HG02588 (cell line): ENCODE results near the gene OR2L3.
"Not testable (repeated sequence)": the region's sequence is repeated elsewhere in the genome, so short reads cannot be mapped to it uniquely, and the experiment has no call there.

Source experiments
- ATAC-seq: cut with Tn5 transposase; IDR thresholded peaks from one replicate; pipeline ENCODE4 v1.9.1; 2021; ENCODE audit warnings: mild to moderate bottlenecking, moderate library complexity; ENCODE audit not compliant: unreplicated experiment

The OR2L3 gene, protein sequence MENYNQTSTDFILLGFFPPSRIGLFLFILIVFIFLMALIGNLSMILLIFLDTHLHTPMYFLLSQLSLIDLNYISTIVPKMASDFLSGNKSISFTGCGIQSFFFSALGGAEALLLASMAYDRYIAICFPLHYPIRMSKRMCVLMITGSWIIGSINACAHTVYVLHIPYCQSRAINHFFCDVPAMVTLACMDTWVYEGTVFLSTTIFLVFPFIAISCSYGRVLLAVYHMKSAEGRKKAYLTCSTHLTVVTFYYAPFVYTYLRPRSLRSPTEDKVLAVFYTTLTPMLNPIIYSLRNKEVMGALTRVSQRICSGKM

DNA sequence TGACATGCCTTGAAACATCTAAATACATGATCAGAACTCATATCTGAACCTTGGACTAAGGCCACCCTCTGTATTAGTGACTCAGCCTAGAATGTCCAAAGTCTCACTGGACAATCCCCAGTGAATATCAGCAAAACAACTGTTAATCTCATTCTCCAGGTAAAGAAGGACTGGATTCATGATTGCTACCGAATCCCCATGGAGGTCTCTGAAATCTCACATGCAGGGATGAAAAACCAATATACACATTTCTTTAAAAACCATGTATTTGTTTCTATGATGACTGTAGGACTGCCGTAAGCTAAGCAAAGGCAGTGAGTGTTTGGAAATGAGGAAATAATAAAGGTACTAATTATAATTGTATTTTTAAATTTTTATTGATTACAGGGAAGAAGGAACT is at the start of gene OR2L3:
OR2L3 (plus strand) TSS at position 301 of the 400 bp plus-strand sequence. CDS start 13,846 bp downstream, outside the sequence.
- ATAC-seq: no peak

GRCh38 chr1:247998811-247999210 is 47.8 kb upstream of the OR2L3 start:
- no peak for ATAC-seq

GRCh38 chr1:248000169-248000568 is 46.5 kb upstream of the OR2L3 start:
- no peak for ATAC-seq

- ATAC-seq: no peak
These were observed 38.9 kb upstream of the OR2L3 start for GRCh38 chr1:248007778-248008177.

DNA sequence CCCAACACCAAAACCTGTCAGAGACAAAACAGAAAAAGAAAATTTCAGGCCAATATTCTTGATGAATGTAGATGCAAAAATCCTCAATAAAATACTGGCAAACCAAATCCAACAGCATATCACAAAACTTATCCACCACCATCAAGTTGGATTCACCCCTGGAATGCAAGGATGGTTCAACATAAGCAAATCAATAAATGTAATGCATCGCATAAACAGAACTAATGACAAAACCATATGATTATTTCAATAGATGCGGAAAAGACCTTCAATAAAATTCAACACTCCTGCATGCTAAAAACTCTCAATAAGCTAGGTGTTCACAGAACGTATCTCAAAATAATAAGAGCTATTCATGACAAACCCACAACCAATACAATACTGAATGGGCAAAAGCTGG is 37.0 kb upstream of the OR2L3 start:
- no peak for ATAC-seq

DNA sequence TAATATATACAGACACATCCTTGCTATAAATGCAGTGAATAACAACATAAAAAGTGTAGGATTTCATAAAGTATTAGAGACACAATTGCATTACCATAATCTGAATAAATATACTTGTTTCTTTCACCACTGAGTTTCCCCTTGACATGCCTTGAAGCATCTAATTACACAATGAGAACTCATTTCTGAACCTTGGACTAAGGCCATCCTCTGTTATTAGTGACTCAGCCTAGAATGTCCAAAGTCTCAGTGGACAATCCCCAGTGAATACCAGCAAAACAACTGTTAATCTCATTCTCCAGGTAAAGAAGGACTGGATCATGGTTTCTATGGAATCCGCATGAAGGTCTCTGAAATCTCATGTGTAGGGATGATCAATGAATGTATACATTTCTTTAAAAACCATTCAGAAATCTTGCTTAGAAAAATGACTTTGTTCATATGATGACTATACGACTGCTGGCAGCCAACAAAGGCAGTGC is 33.4 kb upstream of the OR2L3 start, which contains the start of gene OR2L5:
OR2L5 (plus strand) TSS at position 432 of the 482 bp plus-strand sequence. CDS start 8,288 bp downstream, outside the sequence.
- no peak for ATAC-seq

GRCh38 chr1:248015803-248016202 is 30.8 kb upstream of the OR2L3 start:
- no peak for ATAC-seq

- ATAC-seq: no peak
These were observed 16.9 kb upstream of the OR2L3 start, which contains the start of gene OR2L2 for GRCh38 chr1:248029770-248030169. TSS of gene OR2L2 (plus strand) at chr1:248030070. CDS start at chr1:248038268, 8,198 bp downstream.

DNA sequence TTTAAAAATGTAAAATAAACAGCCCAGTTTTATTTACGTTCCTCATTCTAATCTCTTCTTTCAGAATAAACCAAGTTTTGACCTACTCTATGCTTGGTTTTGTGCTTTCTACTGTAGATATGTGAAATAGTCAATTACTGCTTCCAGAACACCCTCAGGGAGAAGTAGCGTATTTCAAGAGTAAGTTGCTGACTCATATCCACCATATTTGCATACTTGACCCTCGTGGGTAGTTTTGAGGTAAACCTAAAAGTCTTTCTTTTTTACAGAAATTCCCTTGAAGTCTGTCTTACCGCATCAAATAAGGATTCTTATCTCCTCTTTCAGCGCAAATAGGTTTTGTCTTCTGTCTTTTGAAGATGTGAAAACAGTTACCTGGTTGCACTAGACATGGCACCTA is 1.4 kb upstream of the OR2L3 start:
- ATAC-seq: no peak

DNA sequence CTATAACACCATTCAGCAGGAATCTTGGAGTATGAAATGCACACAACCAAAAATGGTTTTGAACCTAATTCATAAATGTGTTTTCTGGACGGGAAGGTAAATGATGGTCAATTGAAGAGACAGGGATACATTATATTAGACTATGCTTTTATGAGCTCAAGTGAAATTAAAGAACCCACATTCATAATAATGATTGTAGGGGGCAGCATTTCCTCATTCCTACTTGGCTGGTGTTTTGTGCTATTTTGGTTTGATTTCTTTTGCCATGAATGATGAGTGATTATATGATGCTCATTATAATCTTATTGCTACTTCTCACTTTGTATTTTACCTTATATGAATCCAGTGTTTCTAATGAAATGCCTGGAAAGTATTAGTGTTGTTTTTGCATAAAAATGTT is 372 bp downstream of the OR2L3 start:
- ATAC-seq: no peak

DNA sequence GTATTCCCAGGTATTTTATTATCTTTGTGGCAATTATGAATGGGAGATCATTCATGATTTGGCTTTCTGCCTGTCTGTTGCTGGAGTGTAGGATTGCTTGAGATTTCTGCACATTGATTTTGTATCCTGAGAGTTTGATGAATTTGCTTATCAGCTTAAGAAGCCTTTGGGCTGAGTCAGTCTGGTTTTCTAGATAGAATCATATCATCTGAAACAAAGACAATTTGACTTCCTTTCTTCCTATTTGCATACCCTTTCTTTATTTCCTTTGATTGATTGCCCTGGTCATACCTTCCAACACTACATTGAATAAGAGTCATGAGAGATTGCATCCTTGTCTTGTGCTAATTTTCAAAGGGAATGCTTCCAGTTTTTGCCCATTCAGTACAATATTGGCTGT is 8.0 kb downstream of the OR2L3 start:
- ATAC-seq: no peak

GRCh38 chr1:248055261-248055660 is 8.6 kb downstream of the OR2L3 start:
- no peak for ATAC-seq

- ATAC-seq: no peak
These were observed 18.4 kb downstream of the OR2L3 start for GRCh38 chr1:248065071-248065470.

- ATAC-seq: no peak
These were observed 19.0 kb downstream of the OR2L3 start for GRCh38 chr1:248065604-248066003.

DNA sequence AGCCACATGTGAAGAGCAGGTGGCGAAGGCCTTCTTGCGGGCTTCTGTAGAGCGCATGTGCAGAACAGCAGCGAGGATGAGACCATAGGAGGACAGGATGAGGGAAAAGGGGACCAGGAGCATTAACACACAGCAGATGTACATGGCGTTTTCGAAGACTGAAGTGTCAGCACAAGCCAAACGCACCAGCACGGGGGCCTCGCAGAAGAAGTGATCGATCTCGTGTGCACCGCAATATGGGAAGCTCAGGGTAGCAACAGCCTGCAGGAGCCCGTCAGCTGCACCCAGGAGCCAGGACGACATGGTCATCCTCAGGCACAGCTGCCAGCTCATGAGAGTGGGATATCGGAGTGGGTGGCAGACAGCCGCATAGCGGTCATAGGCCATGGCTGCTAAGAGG is 37.2 kb downstream of the OR2L3 start:
- ATAC-seq: not testable (repeated sequence)

GRCh38 chr1:248094884-248095283 is 48.2 kb downstream of the OR2L3 start, which contains the start of gene OR2L13:
TSS of gene OR2L13 (plus strand) at chr1:248095184. CDS start at chr1:248099376, 4,192 bp downstream.
- ATAC-seq: no peak

GRCh38 chr1:248098529-248098928 is 51.9 kb downstream of the OR2L3 start:
- no peak for ATAC-seq

- no peak for ATAC-seq
These were observed 56.2 kb downstream of the OR2L3 start for GRCh38 chr1:248102847-248103246.

DNA sequence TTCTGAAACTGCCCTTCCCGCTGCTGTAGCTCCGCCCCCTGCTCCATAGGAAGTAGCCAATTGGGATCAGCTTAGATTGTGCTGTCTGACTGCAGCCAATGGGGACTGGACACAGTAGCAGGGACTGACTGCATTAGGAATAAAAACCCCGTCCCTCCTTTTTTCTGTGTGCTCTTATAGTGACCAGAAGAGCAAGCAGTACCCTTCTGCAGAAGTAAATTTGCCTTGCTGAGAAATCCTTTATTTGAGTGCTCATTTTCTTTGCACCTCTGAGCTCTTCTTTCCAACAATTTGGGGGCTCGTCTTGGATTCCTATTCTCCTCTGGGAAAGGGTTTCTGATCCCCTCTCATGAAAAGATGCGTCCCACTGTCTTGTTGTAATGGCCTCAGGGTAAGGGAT is 64.5 kb downstream of the OR2L3 start:
- no peak for ATAC-seq
